ENCODE data around the gene DLK1.
A peak's percentile ranks its signal among the peaks of the same experiment; 100 is the strongest.

DLK1 gene

GRCh38 chr14:100693877-100694578 lies 32.7 kb upstream of the DLK1 start:
- DNase-seq = no peak

- no peak for DNase-seq
These were observed 31.9 kb upstream of the DLK1 start for GRCh38 chr14:100694579-100695422.

GRCh38 chr14:100695423-100695738 lies 31.3 kb upstream of the DLK1 start:
- DNase-seq = no peak

- DNase-seq = no peak
These were observed 30.7 kb upstream of the DLK1 start for GRCh38 chr14:100696008-100696407.

GRCh38 chr14:100696590-100696989 lies 30.1 kb upstream of the DLK1 start:
- no peak for DNase-seq

- no peak for DNase-seq
These were observed 28.6 kb upstream of the DLK1 start for GRCh38 chr14:100698066-100698465.

GRCh38 chr14:100698666-100699448 lies 27.8 kb upstream of the DLK1 start:
- no peak for DNase-seq

- no peak for DNase-seq
These were observed 25.4 kb upstream of the DLK1 start for GRCh38 chr14:100701314-100701713.

GRCh38 chr14:100702590-100702989 lies 24.1 kb upstream of the DLK1 start:
- DNase-seq = no peak

GRCh38 chr14:100703386-100704220 lies 23.1 kb upstream of the DLK1 start:
- no peak for DNase-seq

- DNase-seq = no peak
These were observed 20.5 kb upstream of the DLK1 start for GRCh38 chr14:100706200-100706599.

- no peak for DNase-seq
These were observed 19.8 kb upstream of the DLK1 start for GRCh38 chr14:100706860-100707259.

- DNase-seq = no peak
These were observed 18.0 kb upstream of the DLK1 start for GRCh38 chr14:100708425-100709288.

- DNase-seq = peak; percentile 16 to 73 (median 46)
These were observed 17.1 kb upstream of the DLK1 start for GRCh38 chr14:100709289-100710284.

- no peak for DNase-seq
These were observed 16.3 kb upstream of the DLK1 start for GRCh38 chr14:100710391-100710790.

GRCh38 chr14:100710826-100711462 lies 15.7 kb upstream of the DLK1 start:
- DNase-seq = no peak

- DNase-seq = peak; percentile 43 to 73 (median 54)
These were observed 15.2 kb upstream of the DLK1 start for GRCh38 chr14:100711493-100711892.

- no peak for DNase-seq
These were observed 14.2 kb upstream of the DLK1 start for GRCh38 chr14:100712490-100712889.

- no peak for DNase-seq
These were observed 13.0 kb upstream of the DLK1 start for GRCh38 chr14:100713705-100714104.
